Measurements from ENCODE around the gene PEAR1.

Gene PEAR1

DNA sequence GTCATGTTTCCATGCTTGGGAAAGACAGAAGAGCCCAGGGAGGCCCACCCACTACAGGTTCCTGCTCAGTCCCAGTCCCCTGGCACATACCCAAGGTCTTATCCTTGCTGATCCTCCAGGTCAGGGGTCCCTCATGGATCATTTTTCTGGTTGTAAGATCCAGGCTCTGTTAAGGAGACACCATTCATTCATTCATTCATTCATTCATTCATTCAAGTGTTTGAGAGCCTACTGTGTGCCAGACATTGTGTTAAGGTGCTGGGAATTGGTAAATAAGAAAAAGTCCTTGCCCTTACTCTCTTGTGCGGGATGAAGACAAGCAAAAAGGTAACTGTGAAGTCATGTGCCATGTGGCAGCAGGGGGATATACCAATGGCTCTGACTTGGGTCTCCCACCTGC, 50.8 kb downstream of the PEAR1 start:
- no peak overlapping the region for H2AFZ ChIP-seq (ENCODE audit: insufficient read depth, low read length, poor library complexity)
- no peaks in the 10 kb centered on the region for H3K79me2 ChIP-seq (ENCODE audit: control insufficient read depth, insufficient read depth, low read length, poor library complexity)
- H3K4ac ChIP-seq (ENCODE audit: low read depth, low read length): no peak overlapping the region
- H3K14ac ChIP-seq (ENCODE audit: low read length): no peak overlapping the region
- no peak for DNase-seq
- no peak overlapping the region for H2BK12ac ChIP-seq (ENCODE audit: low read length)
- no peak overlapping the region for H3K27ac ChIP-seq (ENCODE audit: low read depth, low read length)
- no peak overlapping the region for H2BK120ac ChIP-seq (ENCODE audit: insufficient read depth, low read length, poor library complexity)
- H2AK5ac ChIP-seq (ENCODE audit: low read length): no peak overlapping the region
- peaks cover 68 to 87% of the 10 kb centered on the region in 2 experiments for H3K36me3 ChIP-seq (ENCODE audit: control insufficient read depth in 1 of 2, insufficient read depth in 2 of 2, low read length in 2 of 2)
- no peak overlapping the region for H3K9ac ChIP-seq (ENCODE audit: low read length)
- no peak overlapping the region for H3K4me3 ChIP-seq (ENCODE audit: low read depth, low read length)
- no peaks in the 10 kb centered on the region for H3K9me3 ChIP-seq (ENCODE audit: insufficient read depth, low read depth, low read length)
- H3K27me3 ChIP-seq (ENCODE audit: insufficient read depth, low read length): no peaks in the 10 kb centered on the region
- H4K8ac ChIP-seq (ENCODE audit: low read depth, low read length): no peak overlapping the region
- no peak overlapping the region for H3K23ac ChIP-seq (ENCODE audit: low read length)
- H3K18ac ChIP-seq (ENCODE audit: low read length): no peak overlapping the region
- no peaks in the 10 kb centered on the region for H3K79me1 ChIP-seq (ENCODE audit: low read length)
- no peak overlapping the region for H4K91ac ChIP-seq (ENCODE audit: low read depth, low read length)
- H4K12ac ChIP-seq (ENCODE audit: low read depth, low read length): no peak overlapping the region
- no peak overlapping the region for H3K4me2 ChIP-seq (ENCODE audit: low read length)
- no peak overlapping the region for H2BK5ac ChIP-seq (ENCODE audit: low read depth, low read length, poor library complexity)
- no CpG with 5 or more reads among the region's 1 CpG for WGBS (ENCODE audit: extremely low coverage, insufficient coverage, insufficient read length)
- no peaks in the 10 kb centered on the region for H3K4me1 ChIP-seq (ENCODE audit: control insufficient read depth in 1 of 2, insufficient read depth in 2 of 2, low read length in 2 of 2)

DNA sequence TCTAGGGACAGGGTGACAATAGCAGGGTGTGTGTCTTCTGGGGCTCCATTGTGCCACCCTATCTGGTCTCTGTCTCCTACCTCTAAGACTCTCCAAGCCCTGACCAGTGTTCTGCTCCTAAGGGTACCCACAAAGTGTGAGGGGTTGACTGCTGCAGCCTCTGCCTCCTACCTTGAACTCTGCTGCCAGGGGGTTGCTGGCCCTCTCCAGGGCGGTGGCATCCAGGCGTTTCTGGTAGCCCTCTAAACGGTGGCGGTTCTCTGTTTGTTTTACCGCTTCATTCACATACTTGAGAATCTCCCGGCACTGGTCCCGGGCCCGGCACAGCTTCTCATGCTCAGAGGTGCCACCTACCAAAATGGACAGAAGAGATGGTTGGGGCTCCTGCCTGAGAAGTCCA, 51.3 kb downstream of the PEAR1 start:
- WGBS (ENCODE audit: extremely low coverage, insufficient coverage, insufficient read length): no CpG with 5 or more reads among the region's 8 CpGs
- H3K4me2 ChIP-seq (ENCODE audit: low read length): no peak overlapping the region

DNA sequence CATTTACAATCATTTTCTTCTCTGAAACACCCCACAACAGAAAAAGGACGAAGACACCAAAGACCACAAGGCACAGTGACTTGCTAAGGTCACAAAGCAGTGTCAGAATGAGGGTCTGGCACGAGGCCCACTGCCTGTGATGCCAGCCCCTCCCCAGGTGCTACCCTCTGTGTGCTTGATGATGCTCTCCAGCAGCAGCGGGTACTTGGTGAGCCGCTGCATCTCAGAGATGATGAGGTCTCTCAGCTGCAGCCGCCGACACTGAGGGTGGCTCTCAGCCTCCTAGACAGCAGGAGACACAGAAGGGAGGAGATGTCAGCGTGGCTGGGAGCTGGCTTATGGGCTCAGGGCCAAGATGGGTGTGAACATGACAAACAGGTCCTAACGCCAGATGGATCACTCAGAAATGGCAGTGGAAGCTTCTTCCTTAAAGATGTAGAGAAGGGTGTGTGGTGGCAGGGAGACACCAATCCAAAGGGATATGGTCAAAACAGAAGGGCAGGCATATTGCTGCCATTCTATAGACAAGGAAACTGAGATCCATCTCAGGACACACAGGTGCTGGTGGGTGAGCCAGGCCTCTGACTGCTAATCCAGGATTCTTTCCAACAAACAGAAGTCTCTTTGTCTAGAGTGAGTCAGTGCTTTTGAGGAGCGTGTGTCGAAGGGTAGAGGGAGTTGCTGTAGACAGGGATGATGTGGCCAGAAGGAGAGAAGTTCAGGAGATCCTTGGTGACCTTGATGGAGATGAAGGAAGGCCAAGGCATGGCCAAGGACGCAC, 52.6 kb downstream of the PEAR1 start:
- Histone ChIP-seq H3K27me3 (ENCODE audit: insufficient read depth, low read length) (no peaks in the 10 kb centered on the region), H3K36me3 (ENCODE audit: control insufficient read depth in 1 of 2, insufficient read depth in 2 of 2, low read length in 2 of 2) (peaks cover 59 to 69% of the 10 kb centered on the region in 2 experiments), H3K18ac (ENCODE audit: low read length) (no peak overlapping the region), H3K9ac (ENCODE audit: low read length) (no peak overlapping the region), H3K79me1 (ENCODE audit: low read length) (no peaks in the 10 kb centered on the region), H3K79me2 (ENCODE audit: control insufficient read depth, insufficient read depth, low read length, poor library complexity) (no peaks in the 10 kb centered on the region), H2AK5ac (ENCODE audit: low read length) (no peak overlapping the region), H3K4me1 (ENCODE audit: control insufficient read depth in 1 of 2, insufficient read depth in 2 of 2, low read length in 2 of 2) (no peaks in the 10 kb centered on the region), H3K27ac (ENCODE audit: low read depth, low read length) (no peak overlapping the region), H2AFZ (ENCODE audit: insufficient read depth, low read length, poor library complexity) (no peak overlapping the region), H3K4ac (ENCODE audit: low read depth, low read length) (no peak overlapping the region), H3K4me3 (ENCODE audit: low read depth, low read length) (no peak overlapping the region), H2BK120ac (ENCODE audit: insufficient read depth, low read length, poor library complexity) (no peak overlapping the region), H2BK12ac (ENCODE audit: low read length) (no peak overlapping the region), H3K14ac (ENCODE audit: low read length) (no peak overlapping the region), H4K91ac (ENCODE audit: low read depth, low read length) (no peak overlapping the region), H4K8ac (ENCODE audit: low read depth, low read length) (no peak overlapping the region), H4K12ac (ENCODE audit: low read depth, low read length) (no peak overlapping the region), H3K23ac (ENCODE audit: low read length) (no peak overlapping the region), H2BK5ac (ENCODE audit: low read depth, low read length, poor library complexity) (no peak overlapping the region), H3K4me2 (ENCODE audit: low read length) (no peak overlapping the region), H3K9me3 (ENCODE audit: insufficient read depth, low read depth, low read length) (no peaks in the 10 kb centered on the region)
- no CpG with 5 or more reads among the region's 11 CpGs for WGBS (ENCODE audit: extremely low coverage, insufficient coverage, insufficient read length)
- DNase-seq: no peak

More for the DNA sequence above, 51.3 kb downstream of the PEAR1 start:
- H3K18ac ChIP-seq (ENCODE audit: low read length): no peak overlapping the region
- no peak for DNase-seq
- H3K36me3 ChIP-seq (ENCODE audit: control insufficient read depth in 1 of 2, insufficient read depth in 2 of 2, low read length in 2 of 2): peaks cover 63 to 81% of the 10 kb centered on the region in 2 experiments
- no peak overlapping the region for H2BK120ac ChIP-seq (ENCODE audit: insufficient read depth, low read length, poor library complexity)
- no peak overlapping the region for H4K91ac ChIP-seq (ENCODE audit: low read depth, low read length)
- no peak overlapping the region for H2BK5ac ChIP-seq (ENCODE audit: low read depth, low read length, poor library complexity)
- no peak overlapping the region for H3K27ac ChIP-seq (ENCODE audit: low read depth, low read length)
- H3K14ac ChIP-seq (ENCODE audit: low read length): no peak overlapping the region
- H3K23ac ChIP-seq (ENCODE audit: low read length): no peak overlapping the region
- H2AK5ac ChIP-seq (ENCODE audit: low read length): no peak overlapping the region
- no peaks in the 10 kb centered on the region for H3K4me1 ChIP-seq (ENCODE audit: control insufficient read depth in 1 of 2, insufficient read depth in 2 of 2, low read length in 2 of 2)
- H3K79me1 ChIP-seq (ENCODE audit: low read length): no peaks in the 10 kb centered on the region
- no peaks in the 10 kb centered on the region for H3K27me3 ChIP-seq (ENCODE audit: insufficient read depth, low read length)
- H3K4ac ChIP-seq (ENCODE audit: low read depth, low read length): no peak overlapping the region
- no peaks in the 10 kb centered on the region for H3K79me2 ChIP-seq (ENCODE audit: control insufficient read depth, insufficient read depth, low read length, poor library complexity)
- H3K9ac ChIP-seq (ENCODE audit: low read length): no peak overlapping the region
- no peaks in the 10 kb centered on the region for H3K9me3 ChIP-seq (ENCODE audit: insufficient read depth, low read depth, low read length)
- H2AFZ ChIP-seq (ENCODE audit: insufficient read depth, low read length, poor library complexity): no peak overlapping the region
- H4K8ac ChIP-seq (ENCODE audit: low read depth, low read length): no peak overlapping the region
- no peak overlapping the region for H3K4me3 ChIP-seq (ENCODE audit: low read depth, low read length)
- no peak overlapping the region for H2BK12ac ChIP-seq (ENCODE audit: low read length)
- no peak overlapping the region for H4K12ac ChIP-seq (ENCODE audit: low read depth, low read length)

DNA sequence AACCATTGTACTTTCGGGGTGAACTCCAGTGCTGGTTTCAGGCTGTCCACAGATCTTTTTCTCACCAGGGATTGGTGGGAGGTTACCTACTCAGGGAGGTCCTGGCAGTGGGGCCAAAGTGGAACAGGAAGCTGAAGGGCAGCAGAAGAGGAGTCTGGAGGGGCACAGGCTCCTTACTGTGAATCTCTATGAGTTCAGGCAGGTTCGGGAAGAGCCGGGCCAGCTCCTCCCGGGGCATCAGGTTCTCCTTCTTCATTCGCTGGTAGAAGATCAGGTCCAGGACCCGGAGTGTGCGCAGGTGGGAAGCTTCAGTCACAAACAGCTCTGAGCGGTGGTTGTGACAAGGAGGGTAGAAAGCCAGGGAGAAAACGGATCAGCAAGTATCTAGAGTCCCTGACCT, 53.6 kb downstream of the PEAR1 start:
- H3K9me3 ChIP-seq (ENCODE audit: insufficient read depth, low read depth, low read length): no peaks in the 10 kb centered on the region
- H2BK120ac ChIP-seq (ENCODE audit: insufficient read depth, low read length, poor library complexity): no peak overlapping the region
- H2AFZ ChIP-seq (ENCODE audit: insufficient read depth, low read length, poor library complexity): no peak overlapping the region
- H3K27me3 ChIP-seq (ENCODE audit: insufficient read depth, low read length): no peaks in the 10 kb centered on the region
- H3K27ac ChIP-seq (ENCODE audit: low read depth, low read length): no peak overlapping the region
- H3K14ac ChIP-seq (ENCODE audit: low read length): no peak overlapping the region
- H3K4me2 ChIP-seq (ENCODE audit: low read length): no peak overlapping the region
- no peak overlapping the region for H3K23ac ChIP-seq (ENCODE audit: low read length)
- H3K4ac ChIP-seq (ENCODE audit: low read depth, low read length): no peak overlapping the region
- H2BK12ac ChIP-seq (ENCODE audit: low read length): no peak overlapping the region
- H3K4me1 ChIP-seq (ENCODE audit: control insufficient read depth in 1 of 2, insufficient read depth in 2 of 2, low read length in 2 of 2): no peaks in the 10 kb centered on the region
- H3K18ac ChIP-seq (ENCODE audit: low read length): no peak overlapping the region
- H4K8ac ChIP-seq (ENCODE audit: low read depth, low read length): no peak overlapping the region
- H3K9ac ChIP-seq (ENCODE audit: low read length): no peak overlapping the region
- DNase-seq: no peak
- no peak overlapping the region for H4K12ac ChIP-seq (ENCODE audit: low read depth, low read length)
- H2BK5ac ChIP-seq (ENCODE audit: low read depth, low read length, poor library complexity): no peak overlapping the region
- H2AK5ac ChIP-seq (ENCODE audit: low read length): no peak overlapping the region
- no peak overlapping the region for H3K4me3 ChIP-seq (ENCODE audit: low read depth, low read length)
- no CpG with 5 or more reads among the region's 9 CpGs for WGBS (ENCODE audit: extremely low coverage, insufficient coverage, insufficient read length)
- no peaks in the 10 kb centered on the region for H3K79me1 ChIP-seq (ENCODE audit: low read length)
- no peak overlapping the region for H4K91ac ChIP-seq (ENCODE audit: low read depth, low read length)
- peaks cover 55 to 65% of the 10 kb centered on the region in 2 experiments for H3K36me3 ChIP-seq (ENCODE audit: control insufficient read depth in 1 of 2, insufficient read depth in 2 of 2, low read length in 2 of 2)
- H3K79me2 ChIP-seq (ENCODE audit: control insufficient read depth, insufficient read depth, low read length, poor library complexity): no peaks in the 10 kb centered on the region

Data from trophoblast cell (in vitro differentiated cells and primary cell).